ENCODE results near the gene RTRAF.

Gene RTRAF

GRCh38 chr14:51989293-51990234, at the start of gene RTRAF:
Gene RTRAF (plus strand): TSS chr14:51989546. CDS start chr14:51989640, 94 bp downstream.
- DNase-seq: peak; percentile 91

- DNase-seq: no peak
Measured at GRCh38 chr14:51939755-51940301, 49.5 kb upstream of the RTRAF start.

GRCh38 chr14:51942971-51943370, 46.4 kb upstream of the RTRAF start:
- DNase-seq: no peak

GRCh38 chr14:51950007-51950406, 39.3 kb upstream of the RTRAF start:
- no peak for DNase-seq

GRCh38 chr14:51951656-51952055, 37.7 kb upstream of the RTRAF start:
- no peak for DNase-seq

GRCh38 chr14:51954031-51954430, 35.3 kb upstream of the RTRAF start:
- DNase-seq: no peak

GRCh38 chr14:51954657-51955056, 34.7 kb upstream of the RTRAF start:
- no peak for DNase-seq

- no peak for DNase-seq
Measured at GRCh38 chr14:51957950-51958349, 31.4 kb upstream of the RTRAF start.

GRCh38 chr14:51959928-51960327, 29.4 kb upstream of the RTRAF start:
- DNase-seq: no peak

- peak; percentile 57 for DNase-seq
Measured at GRCh38 chr14:51960866-51961265, 28.5 kb upstream of the RTRAF start.

- peak; percentile 16 for DNase-seq
Measured at GRCh38 chr14:51962711-51963110, 26.6 kb upstream of the RTRAF start.

- no peak for DNase-seq
Measured at GRCh38 chr14:51963286-51963685, 26.1 kb upstream of the RTRAF start.

GRCh38 chr14:51967521-51967920, 21.8 kb upstream of the RTRAF start:
- DNase-seq: no peak

GRCh38 chr14:51969852-51970540, 19.4 kb upstream of the RTRAF start:
- DNase-seq: no peak

GRCh38 chr14:51972566-51972965, 16.8 kb upstream of the RTRAF start:
- no peak for DNase-seq

GRCh38 chr14:51977075-51977474, 12.3 kb upstream of the RTRAF start:
- peak; percentile 29 for DNase-seq

- DNase-seq: peak; percentile 78
Measured at GRCh38 chr14:51978681-51979085, 10.7 kb upstream of the RTRAF start.

GRCh38 chr14:51979088-51979709, 10.1 kb upstream of the RTRAF start:
- DNase-seq: peak; percentile 87

GRCh38 chr14:51981218-51981854, 8.0 kb upstream of the RTRAF start:
- no peak for DNase-seq

GRCh38 chr14:51988221-51988620, 1.1 kb upstream of the RTRAF start:
- DNase-seq: peak; percentile 85

- DNase-seq: no peak
Measured at GRCh38 chr14:51990488-51990887, 1.1 kb downstream of the RTRAF start.

GRCh38 chr14:51993285-51993920, 4.1 kb downstream of the RTRAF start:
- no peak for DNase-seq

Measured in hematopoietic multipotent progenitor cell treated with erythropoietin and hydrocortisone succinate and interleukin-3 and kit ligand, for 8 days (in vitro differentiated cells).